Neural cell (in vitro differentiated cells): ENCODE data around the gene CLEC16A. TPM values are rescaled to one million over a fixed set of nuclear protein-coding genes. Genes with fewer than 3 reads are reported as not detected.

Experiments used
- H2AFZ ChIP-seq: fragments of 200-600, 300-800 bp; sonication (generic), shearing (Covaris generic); 2 replicates; pipeline ENCODE4 v1.6.0; 2014; ENCODE audit warnings: low read depth, mild to moderate bottlenecking, antibody characterized with exemption, low read length, moderate library complexity
- H3F3A ChIP-seq: fragments of 200-600 bp; shearing (Covaris generic); 2 replicates; pipeline ENCODE4 v1.6.1; 2016; ENCODE audit warnings: mild to moderate bottlenecking, moderate library complexity, mixed read lengths, antibody characterized with exemption, low read length; ENCODE audit not compliant: insufficient read depth, poor library complexity, severe bottlenecking
- H3K27ac ChIP-seq: fragments of 200-600, 300-800 bp; sonication (generic), shearing (Covaris generic); 2 replicates; pipeline ENCODE4 v1.5.1; 2014; ENCODE audit warnings: mild to moderate bottlenecking, low read length, moderate library complexity
- H3K27me3 ChIP-seq: fragments of 300-800, 200-600 bp; sonication (generic), shearing (Covaris generic); 2 replicates; pipeline ENCODE4 v1.6.0; 2014; ENCODE audit warnings: mild to moderate bottlenecking, low read depth, low read length, moderate library complexity; ENCODE audit not compliant: insufficient read depth
- H3K36me3 ChIP-seq: fragments of 300-800, 200-600 bp; sonication (generic), shearing (Covaris generic); 2 replicates; pipeline ENCODE4 v1.5.1; 2014; ENCODE audit warnings: mild to moderate bottlenecking, antibody characterized with exemption, low read length, moderate library complexity; ENCODE audit not compliant: insufficient read depth
- H3K4me2 ChIP-seq: fragments of 300-800, 200-600 bp; sonication (generic), shearing (Covaris generic); 2 replicates; pipeline ENCODE4 v1.6.0; 2014; ENCODE audit warnings: mild to moderate bottlenecking, low read length
- H3K4me3 ChIP-seq: fragments of 300-800, 200-600 bp; sonication (generic), shearing (Covaris generic); 2 replicates; pipeline ENCODE4 v1.5.1; 2014; ENCODE audit warnings: mild to moderate bottlenecking, low read length, moderate library complexity
- H3K79me2 ChIP-seq: fragments of 200-600 bp; shearing (Covaris generic); replicated peaks from 2 replicates; pipeline ENCODE4 v1.6.0; 2014; ENCODE audit warnings: mild to moderate bottlenecking, low read length, moderate library complexity; ENCODE audit not compliant: insufficient read depth
- H3K9ac ChIP-seq: fragments of 300-800, 200-600 bp; sonication (generic), shearing (Covaris generic); 2 replicates; pipeline ENCODE4 v1.6.1; 2016; ENCODE audit warnings: mild to moderate bottlenecking, low read length, mixed read lengths
- H3K9me2 ChIP-seq: fragments of 200-600 bp; shearing (Covaris generic); 2 replicates; pipeline ENCODE4 v1.6.1; 2016; ENCODE audit warnings: mild to moderate bottlenecking, low read length, mixed read lengths; ENCODE audit not compliant: insufficient read depth
- H3K9me3 ChIP-seq: fragments of 200-600, 300-800 bp; sonication (generic), shearing (Covaris generic); 2 replicates; pipeline ENCODE4 v1.6.1; 2016; ENCODE audit warnings: mild to moderate bottlenecking, mixed run types, low read length, moderate library complexity, mixed read lengths
- H4K20me1 ChIP-seq: fragments of 200-600 bp; shearing (Covaris generic); 2 replicates; pipeline ENCODE4 v1.6.1; 2016; ENCODE audit warnings: mild to moderate bottlenecking, mixed run types; ENCODE audit not compliant: insufficient read depth
- EP300 ChIP-seq: fragments of 450-650 bp; conservative IDR thresholded peaks from 2 replicates; pipeline ENCODE4 v1.6.1; 2014; ENCODE audit warnings: antibody characterized with exemption, mild to moderate bottlenecking, moderate library complexity; ENCODE audit not compliant: poor library complexity, severe bottlenecking
- EZH2 ChIP-seq: fragments of 200-600, 300-800 bp; shearing (Covaris generic), sonication (generic); IDR thresholded peaks from 2 replicates; pipeline ENCODE4 v1.6.1; 2014; ENCODE audit warnings: antibody characterized with exemption, low read length, borderline replicate concordance, mild to moderate bottlenecking; ENCODE audit not compliant: insufficient read depth, poor library complexity, severe bottlenecking
- MXI1 ChIP-seq: fragments of 450-650 bp; conservative IDR thresholded peaks from 2 replicates; pipeline ENCODE4 v1.6.1; 2014; ENCODE audit warnings: antibody characterized with exemption, mild to moderate bottlenecking; ENCODE audit not compliant: poor library complexity, severe bottlenecking
- POLR2AphosphoS5 ChIP-seq: IDR thresholded peaks from 2 replicates; pipeline ENCODE4 v1.6.1; 2012
- RAD21 ChIP-seq: fragments of 450-650 bp; conservative IDR thresholded peaks from 2 replicates; pipeline ENCODE4 v1.6.1; 2014; ENCODE audit warnings: antibody characterized with exemption, mild to moderate bottlenecking, moderate library complexity
- SMC3 ChIP-seq: fragments of 450-650 bp; conservative IDR thresholded peaks from 2 replicates; pipeline ENCODE4 v1.6.1; 2014; ENCODE audit warnings: antibody characterized with exemption, mild to moderate bottlenecking, moderate library complexity; ENCODE audit not compliant: poor library complexity
- TAF1 ChIP-seq: IDR thresholded peaks from 2 replicates; pipeline ENCODE4 v1.6.1; 2012; ENCODE audit warnings: low read depth
- polyA plus RNA-seq: library from polyadenylated mRNA; depleted of rRNA; stranded (reverse); fragments of >200 nt; gene quantifications from 2 replicates; pipeline ENCODE4 v1.2.3, GENCODE V29; 2014
- TF ChIP-seq, protein P1 (sequence below): fragments of 450-650 bp; IDR thresholded peaks from 2 replicates; pipeline ENCODE4 v1.5.1; 2014; ENCODE audit warnings: antibody characterized with exemption, mild to moderate bottlenecking, moderate library complexity; ENCODE audit not compliant: poor library complexity, severe bottlenecking
- TF ChIP-seq, protein P2 (sequence below): IDR thresholded peaks from 2 replicates; pipeline ENCODE4 v1.6.1; 2012; ENCODE audit warnings: borderline replicate concordance

CLEC16A gene
- polyA plus RNA-seq, 1 donor from 2014 or later, result 11.1 TPM

DNA sequence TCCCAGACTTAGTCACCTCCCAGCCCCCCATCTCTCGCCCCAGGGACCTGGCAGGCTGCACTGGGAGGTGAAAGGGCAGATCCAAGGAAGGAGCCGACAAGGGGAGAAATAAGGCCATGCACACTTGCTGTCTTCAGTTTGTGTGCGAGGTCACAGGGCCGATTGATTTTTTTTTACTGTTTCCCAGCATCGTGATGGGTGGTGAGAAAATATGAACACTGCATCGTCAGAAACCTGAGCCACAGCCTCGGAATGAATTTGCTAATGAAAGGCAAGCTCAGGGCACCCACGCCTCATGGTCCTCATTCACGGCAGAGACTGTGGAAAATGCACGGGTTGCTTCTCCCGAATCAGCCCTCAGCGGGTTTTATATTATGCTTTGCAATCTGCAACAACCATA is 213.7 kb downstream of the CLEC16A start:
- H3K27ac ChIP-seq, result no peak overlapping the region

DNA sequence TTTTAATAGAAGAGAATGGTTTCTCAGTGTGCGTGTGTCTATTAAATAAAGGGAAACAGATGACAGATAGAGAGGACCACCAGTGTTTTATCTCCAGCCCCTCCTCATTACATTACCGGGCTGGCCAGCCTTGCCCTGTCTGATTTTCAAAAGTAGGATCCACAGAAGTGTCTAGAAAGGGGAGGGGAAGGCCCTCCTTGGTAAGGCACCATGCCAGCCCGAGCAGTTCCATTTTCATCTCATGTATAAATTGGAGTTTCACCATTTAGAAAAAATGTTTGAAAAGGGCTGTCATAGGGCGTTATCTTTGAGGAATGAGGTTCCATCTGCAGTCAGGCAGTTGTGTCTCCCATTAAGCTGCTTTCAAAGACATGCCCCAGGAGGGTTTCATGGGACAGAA is 214.9 kb downstream of the CLEC16A start:
- TF ChIP-seq, protein P1, sequence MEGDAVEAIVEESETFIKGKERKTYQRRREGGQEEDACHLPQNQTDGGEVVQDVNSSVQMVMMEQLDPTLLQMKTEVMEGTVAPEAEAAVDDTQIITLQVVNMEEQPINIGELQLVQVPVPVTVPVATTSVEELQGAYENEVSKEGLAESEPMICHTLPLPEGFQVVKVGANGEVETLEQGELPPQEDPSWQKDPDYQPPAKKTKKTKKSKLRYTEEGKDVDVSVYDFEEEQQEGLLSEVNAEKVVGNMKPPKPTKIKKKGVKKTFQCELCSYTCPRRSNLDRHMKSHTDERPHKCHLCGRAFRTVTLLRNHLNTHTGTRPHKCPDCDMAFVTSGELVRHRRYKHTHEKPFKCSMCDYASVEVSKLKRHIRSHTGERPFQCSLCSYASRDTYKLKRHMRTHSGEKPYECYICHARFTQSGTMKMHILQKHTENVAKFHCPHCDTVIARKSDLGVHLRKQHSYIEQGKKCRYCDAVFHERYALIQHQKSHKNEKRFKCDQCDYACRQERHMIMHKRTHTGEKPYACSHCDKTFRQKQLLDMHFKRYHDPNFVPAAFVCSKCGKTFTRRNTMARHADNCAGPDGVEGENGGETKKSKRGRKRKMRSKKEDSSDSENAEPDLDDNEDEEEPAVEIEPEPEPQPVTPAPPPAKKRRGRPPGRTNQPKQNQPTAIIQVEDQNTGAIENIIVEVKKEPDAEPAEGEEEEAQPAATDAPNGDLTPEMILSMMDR, result no peak
- TF ChIP-seq, protein P2, sequence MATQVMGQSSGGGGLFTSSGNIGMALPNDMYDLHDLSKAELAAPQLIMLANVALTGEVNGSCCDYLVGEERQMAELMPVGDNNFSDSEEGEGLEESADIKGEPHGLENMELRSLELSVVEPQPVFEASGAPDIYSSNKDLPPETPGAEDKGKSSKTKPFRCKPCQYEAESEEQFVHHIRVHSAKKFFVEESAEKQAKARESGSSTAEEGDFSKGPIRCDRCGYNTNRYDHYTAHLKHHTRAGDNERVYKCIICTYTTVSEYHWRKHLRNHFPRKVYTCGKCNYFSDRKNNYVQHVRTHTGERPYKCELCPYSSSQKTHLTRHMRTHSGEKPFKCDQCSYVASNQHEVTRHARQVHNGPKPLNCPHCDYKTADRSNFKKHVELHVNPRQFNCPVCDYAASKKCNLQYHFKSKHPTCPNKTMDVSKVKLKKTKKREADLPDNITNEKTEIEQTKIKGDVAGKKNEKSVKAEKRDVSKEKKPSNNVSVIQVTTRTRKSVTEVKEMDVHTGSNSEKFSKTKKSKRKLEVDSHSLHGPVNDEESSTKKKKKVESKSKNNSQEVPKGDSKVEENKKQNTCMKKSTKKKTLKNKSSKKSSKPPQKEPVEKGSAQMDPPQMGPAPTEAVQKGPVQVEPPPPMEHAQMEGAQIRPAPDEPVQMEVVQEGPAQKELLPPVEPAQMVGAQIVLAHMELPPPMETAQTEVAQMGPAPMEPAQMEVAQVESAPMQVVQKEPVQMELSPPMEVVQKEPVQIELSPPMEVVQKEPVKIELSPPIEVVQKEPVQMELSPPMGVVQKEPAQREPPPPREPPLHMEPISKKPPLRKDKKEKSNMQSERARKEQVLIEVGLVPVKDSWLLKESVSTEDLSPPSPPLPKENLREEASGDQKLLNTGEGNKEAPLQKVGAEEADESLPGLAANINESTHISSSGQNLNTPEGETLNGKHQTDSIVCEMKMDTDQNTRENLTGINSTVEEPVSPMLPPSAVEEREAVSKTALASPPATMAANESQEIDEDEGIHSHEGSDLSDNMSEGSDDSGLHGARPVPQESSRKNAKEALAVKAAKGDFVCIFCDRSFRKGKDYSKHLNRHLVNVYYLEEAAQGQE, result no peak

More for the DNA sequence above, 213.7 kb downstream of the CLEC16A start:
- Histone ChIP-seq H3K36me3 (no peaks in the 10 kb centered on the region), H3F3A (no peaks in the 10 kb centered on the region), H3K9me3 (no peaks in the 10 kb centered on the region), H3K9ac (no peak overlapping the region), H2AFZ (no peak overlapping the region), H3K79me2 (no peaks in the 10 kb centered on the region), H3K27me3 (no peaks in the 10 kb centered on the region), H3K4me2 (no peak overlapping the region), H3K4me3 (no peak overlapping the region), H4K20me1 (no peaks in the 10 kb centered on the region), H3K9me2 (no peaks in the 10 kb centered on the region)
- TF ChIP-seq EP300 (no peak), MXI1 (no peak), TAF1 (no peak), POLR2AphosphoS5 (no peak), RAD21 (no peak), EZH2 (no peak), SMC3 (no peak)
- TF ChIP-seq, protein P2, result no peak
- TF ChIP-seq, protein P1, result no peak

More for the DNA sequence above, 214.9 kb downstream of the CLEC16A start:
- no peak overlapping the region for H2AFZ ChIP-seq
- no peaks in the 10 kb centered on the region for H4K20me1 ChIP-seq
- H3F3A ChIP-seq, result no peaks in the 10 kb centered on the region
- no peak overlapping the region for H3K4me3 ChIP-seq
- no peaks in the 10 kb centered on the region for H3K9me3 ChIP-seq
- H3K36me3 ChIP-seq, result no peaks in the 10 kb centered on the region
- H3K9ac ChIP-seq, result no peak overlapping the region
- no peaks in the 10 kb centered on the region for H3K79me2 ChIP-seq
- no peaks in the 10 kb centered on the region for H3K9me2 ChIP-seq
- H3K4me2 ChIP-seq, result no peak overlapping the region
- H3K27ac ChIP-seq, result no peak overlapping the region
- no peaks in the 10 kb centered on the region for H3K27me3 ChIP-seq
